CD4-positive, alpha-beta T cell (primary cell): ENCODE data around the gene GRK7. TPM values are rescaled to one million over a fixed set of nuclear protein-coding genes. Genes with fewer than 3 reads are reported as not detected.

Source experiments
- ATAC-seq: fragments of 200-7000 bp; cut with Tn5 transposase; one replicate; pipeline ENCODE4 v1.10.0; 2022; ENCODE audit warnings: mild to moderate bottlenecking; ENCODE audit not compliant: poor library complexity
- CTCF ChIA-PET: fragments of 350-600 bp; sonication (Branson Sonifier 250); formaldehyde crosslinking; loops from one replicate; lab custom pipeline; 2021; ENCODE audit warnings: antibody characterized with exemption, inconsistent platforms; lab: Charles Lee
- POLR2A ChIA-PET: fragments of 350-600 bp; sonication (Branson Sonifier 250); formaldehyde crosslinking; loops from one replicate; lab custom pipeline; 2021; ENCODE audit warnings: antibody characterized with exemption, inconsistent platforms; lab: Charles Lee
- DNase-seq, 14 experiments: peaks; one replicate each; pipeline ENCODE4 v3.0.0-alpha.2; 2013 to 2020; ENCODE audit warnings: mixed read lengths in 2 of 14
- H3K27ac ChIP-seq, 2 donors: one replicate each; pipeline versions ENCODE4 v1.5.1 to v1.7.0; 2013; ENCODE audit warnings: low read length in 2 of 2, low read depth in 1 of 2, mild to moderate bottlenecking in 1 of 2
- H3K27me3 ChIP-seq, 2 experiments: 1 replicate in 1 of 2; 2 replicates in 1 of 2; pipeline versions ENCODE4 v1.6.1 to v1.7.0; 2013; ENCODE audit warnings: low read length in 2 of 2, control low read depth in 1 of 2, mild to moderate bottlenecking in 1 of 2, moderate library complexity in 1 of 2; ENCODE audit not compliant: insufficient read depth in 2 of 2, control insufficient read depth in 1 of 2
- H3K36me3 ChIP-seq: one replicate; pipeline ENCODE4 v1.6.1; 2013; ENCODE audit warnings: low read length, control low read depth; ENCODE audit not compliant: insufficient read depth
- H3K4me1 ChIP-seq: one replicate; pipeline ENCODE4 v1.6.1; 2013; ENCODE audit warnings: low read length, control low read depth; ENCODE audit not compliant: insufficient read depth
- H3K4me3 ChIP-seq: one replicate; pipeline ENCODE4 v1.5.1; 2013; ENCODE audit warnings: mild to moderate bottlenecking, low read length, moderate library complexity
- H3K9me3 ChIP-seq, 2 experiments: 1 replicate in 1 of 2; 2 replicates in 1 of 2; pipeline versions ENCODE4 v1.6.1 to v1.7.0; 2013; ENCODE audit warnings: low read length in 2 of 2, mild to moderate bottlenecking in 2 of 2, control low read depth in 1 of 2, moderate library complexity in 1 of 2; ENCODE audit not compliant: control insufficient read depth in 1 of 2, insufficient read depth in 1 of 2
- H3K27ac Mint-ChIP-seq: one replicate; pipeline ENCODE4 v1.8.0; 2020; ENCODE audit warnings: mixed read lengths
- H3K27me3 Mint-ChIP-seq: one replicate; pipeline ENCODE4 v1.8.0; 2021; ENCODE audit warnings: mixed read lengths
- H3K36me3 Mint-ChIP-seq: one replicate; pipeline ENCODE4 v1.8.0; 2021; ENCODE audit warnings: low read depth, mixed read lengths
- H3K4me1 Mint-ChIP-seq: one replicate; pipeline ENCODE4 v1.8.0; 2021; ENCODE audit warnings: low read depth, mixed read lengths
- H3K4me3 Mint-ChIP-seq: one replicate; pipeline ENCODE4 v1.8.0; 2020; ENCODE audit warnings: mild to moderate bottlenecking, mixed read lengths
- H3K9me3 Mint-ChIP-seq: one replicate; pipeline ENCODE4 v1.8.0; 2020; ENCODE audit warnings: mixed read lengths
- intact Hi-C, 2 experiments: fragments of 100-400 bp; cut with DNase I in 1 of 2; cut with micrococcal nuclease in 1 of 2; formaldehyde crosslinking; loops; one replicate each; pipeline versions ENCODE4 v1.15.1 to v1.9.0; 2023 to 2025; cut with DNase I, micrococcal nuclease
- total RNA-seq, 174 experiments: library from RNA in 2 of 174; stranded (reverse) in 2 of 174; gene quantifications; one replicate each; pipeline ENCODE4 v1.2.3 and lab custom pipeline; 2021 to 2026
- TF ChIP-seq, protein P1 (sequence below): fragments of 200-600 bp; IDR thresholded peaks from one replicate; pipeline ENCODE4 v1.8.0; 2022; ENCODE audit warnings: antibody characterized with exemption, mild to moderate bottlenecking

GRK7 gene
- total RNA-seq, 2 experiments from 2014 or later: 0.19 to 0.22 TPM

DNA sequence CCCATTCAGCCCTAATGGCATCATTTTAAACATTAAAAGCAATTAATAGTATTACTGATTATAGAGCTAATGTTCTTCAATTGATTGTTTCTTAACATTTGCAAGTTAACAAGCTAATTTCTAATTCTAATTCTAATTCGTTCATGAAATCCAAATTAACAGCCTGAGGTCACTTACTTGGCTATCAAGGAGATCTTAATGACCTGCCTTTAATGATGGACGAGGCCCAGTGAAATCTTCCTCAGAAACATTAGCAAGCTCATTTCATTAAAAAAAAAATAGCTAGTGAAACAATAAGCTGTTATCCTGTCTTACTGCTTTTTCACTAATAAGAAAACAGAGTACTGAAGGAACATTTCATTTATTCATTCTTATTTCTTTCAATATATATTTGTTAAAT lies 40.6 kb upstream of the GRK7 start:
- no peak overlapping the region for H3K27ac ChIP-seq
- Mint-ChIP-seq H3K4me3 (no peak overlapping the region), H3K36me3 (no peaks in the 10 kb centered on the region), H3K9me3 (no peaks in the 10 kb centered on the region), H3K27ac (no peak overlapping the region), H3K4me1 (no peaks in the 10 kb centered on the region), H3K27me3 (peaks cover 7% of the 10 kb centered on the region)
- no peaks in the 10 kb centered on the region for H3K36me3 ChIP-seq
- intact Hi-C loops: no loop called here
- POLR2A ChIA-PET: no interaction called here
- TF ChIP-seq, protein P1, sequence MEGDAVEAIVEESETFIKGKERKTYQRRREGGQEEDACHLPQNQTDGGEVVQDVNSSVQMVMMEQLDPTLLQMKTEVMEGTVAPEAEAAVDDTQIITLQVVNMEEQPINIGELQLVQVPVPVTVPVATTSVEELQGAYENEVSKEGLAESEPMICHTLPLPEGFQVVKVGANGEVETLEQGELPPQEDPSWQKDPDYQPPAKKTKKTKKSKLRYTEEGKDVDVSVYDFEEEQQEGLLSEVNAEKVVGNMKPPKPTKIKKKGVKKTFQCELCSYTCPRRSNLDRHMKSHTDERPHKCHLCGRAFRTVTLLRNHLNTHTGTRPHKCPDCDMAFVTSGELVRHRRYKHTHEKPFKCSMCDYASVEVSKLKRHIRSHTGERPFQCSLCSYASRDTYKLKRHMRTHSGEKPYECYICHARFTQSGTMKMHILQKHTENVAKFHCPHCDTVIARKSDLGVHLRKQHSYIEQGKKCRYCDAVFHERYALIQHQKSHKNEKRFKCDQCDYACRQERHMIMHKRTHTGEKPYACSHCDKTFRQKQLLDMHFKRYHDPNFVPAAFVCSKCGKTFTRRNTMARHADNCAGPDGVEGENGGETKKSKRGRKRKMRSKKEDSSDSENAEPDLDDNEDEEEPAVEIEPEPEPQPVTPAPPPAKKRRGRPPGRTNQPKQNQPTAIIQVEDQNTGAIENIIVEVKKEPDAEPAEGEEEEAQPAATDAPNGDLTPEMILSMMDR: no peak
- H3K27me3 ChIP-seq: peaks cover 0 to 3% of the 10 kb centered on the region in 2 experiments
- H3K4me1 ChIP-seq: no peaks in the 10 kb centered on the region
- no peak for DNase-seq
- CTCF ChIA-PET: no interaction called here
- H3K9me3 ChIP-seq: no peaks in the 10 kb centered on the region
- H3K4me3 ChIP-seq: no peak overlapping the region
- no peak for ATAC-seq

DNA sequence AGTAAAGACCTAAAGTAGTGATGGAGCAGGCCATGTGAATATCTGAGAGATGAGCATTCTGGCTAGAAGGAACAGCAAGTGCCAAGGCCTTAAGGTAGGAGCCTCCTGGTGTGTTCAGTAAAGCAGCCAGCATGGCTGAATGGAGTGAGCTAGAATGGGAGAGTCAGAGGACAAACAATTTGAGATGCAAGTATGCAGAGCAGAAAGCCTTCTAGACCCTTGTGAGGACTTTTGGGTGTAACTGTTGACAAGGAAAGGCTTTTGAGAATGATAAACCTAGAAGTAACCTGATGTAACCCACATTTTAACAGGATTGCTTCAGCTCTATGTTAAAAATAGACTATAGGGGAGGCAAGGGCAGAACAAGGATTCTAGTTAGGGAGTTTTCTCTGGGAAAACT lies 40.0 kb upstream of the GRK7 start:
- ChIA-PET POLR2A (interaction anchor here (1.1 kb wide), 1 partner anchor 16 kb away, joined by 4 read pairs; no protein-coding TSS in a partner anchor), CTCF (no interaction called here)
- DNase-seq: no peak
- ATAC-seq: no peak
- Histone ChIP-seq H3K4me1 (no peaks in the 10 kb centered on the region), H3K27me3 (peaks cover 0 to 3% of the 10 kb centered on the region in 2 experiments), H3K27ac (no peak overlapping the region), H3K36me3 (no peaks in the 10 kb centered on the region), H3K9me3 (no peaks in the 10 kb centered on the region), H3K4me3 (no peak overlapping the region)
- H3K36me3 Mint-ChIP-seq: no peaks in the 10 kb centered on the region
- peaks cover 11% of the 10 kb centered on the region for H3K27me3 Mint-ChIP-seq
- H3K4me3 Mint-ChIP-seq: no peak overlapping the region
- H3K4me1 Mint-ChIP-seq: no peaks in the 10 kb centered on the region
- TF ChIP-seq, protein P1: no peak
- intact Hi-C loops: no loop called here
- no peak overlapping the region for H3K27ac Mint-ChIP-seq
- no peaks in the 10 kb centered on the region for H3K9me3 Mint-ChIP-seq

- DNase-seq (no peak), ATAC-seq (no peak)
- Mint-ChIP-seq H3K4me3 (no peak overlapping the region), H3K4me1 (no peaks in the 10 kb centered on the region), H3K27ac (no peak overlapping the region), H3K27me3 (peaks cover 11% of the 10 kb centered on the region), H3K36me3 (no peaks in the 10 kb centered on the region), H3K9me3 (no peaks in the 10 kb centered on the region)
- no peaks in the 10 kb centered on the region for H3K4me1 ChIP-seq
- intact Hi-C loops: no loop called here
- no peak overlapping the region for H3K4me3 ChIP-seq
- no peaks in the 10 kb centered on the region for H3K9me3 ChIP-seq
- ChIA-PET POLR2A (interaction anchor here (1.1 kb wide), 1 partner anchor 15 kb away, joined by 4 read pairs; no protein-coding TSS in a partner anchor), CTCF (no interaction called here)
- no peak overlapping the region for H3K27ac ChIP-seq
- TF ChIP-seq, protein P1: no peak
- H3K36me3 ChIP-seq: no peaks in the 10 kb centered on the region
- peaks cover 0 to 3% of the 10 kb centered on the region in 2 experiments for H3K27me3 ChIP-seq
Measured at GRCh38 chr3:141724186-141724585, 39.0 kb upstream of the GRK7 start.
